Stimulated activated CD4-positive, alpha-beta T cell treated with anti-CD3 and anti-CD28 coated beads, Interleukin-15, amount 100 ng/mL, for 24 hours (primary cell): ENCODE results near the gene PLAAT4.
A peak's percentile ranks its signal among the peaks of the same experiment; 100 is the strongest.
"Not testable (repeated sequence)": the region's sequence is repeated elsewhere in the genome, so short reads cannot be mapped to it uniquely, and the experiment has no call there.

ENCODE experiments used
- DNase-seq: peaks from one replicate; pipeline ENCODE4 v3.0.0-alpha.2; 2020

The PLAAT4 gene

GRCh38 chr11:63511048-63511748, 25.4 kb upstream of the PLAAT4 start:
- DNase-seq: no peak

GRCh38 chr11:63512816-63513215, 23.8 kb upstream of the PLAAT4 start:
- no peak for DNase-seq

GRCh38 chr11:63516109-63516508, 20.5 kb upstream of the PLAAT4 start:
- DNase-seq: no peak

GRCh38 chr11:63517156-63517555, 19.5 kb upstream of the PLAAT4 start:
- DNase-seq: no peak

- no peak for DNase-seq
These were observed 18.1 kb upstream of the PLAAT4 start for GRCh38 chr11:63518548-63518947.

GRCh38 chr11:63520606-63521170, 15.9 kb upstream of the PLAAT4 start:
- no peak for DNase-seq

- DNase-seq: no peak
These were observed 14.7 kb upstream of the PLAAT4 start for GRCh38 chr11:63521896-63522295.

- DNase-seq: no peak
These were observed 13.5 kb upstream of the PLAAT4 start for GRCh38 chr11:63523151-63523550.

- DNase-seq: no peak
These were observed 8.9 kb upstream of the PLAAT4 start for GRCh38 chr11:63527667-63528066.

GRCh38 chr11:63528156-63528555, 8.5 kb upstream of the PLAAT4 start:
- DNase-seq: not testable (repeated sequence)

- not testable (repeated sequence) for DNase-seq
These were observed 7.8 kb upstream of the PLAAT4 start for GRCh38 chr11:63528729-63529278.

GRCh38 chr11:63529373-63529772, 7.2 kb upstream of the PLAAT4 start:
- not testable (repeated sequence) for DNase-seq

- DNase-seq: no peak
These were observed 6.6 kb upstream of the PLAAT4 start for GRCh38 chr11:63530021-63530420.

- peak; percentile 38 for DNase-seq
These were observed 5.4 kb upstream of the PLAAT4 start for GRCh38 chr11:63531074-63531792.

GRCh38 chr11:63532117-63532516, 4.5 kb upstream of the PLAAT4 start:
- no peak for DNase-seq

GRCh38 chr11:63532799-63533475, 3.7 kb upstream of the PLAAT4 start:
- DNase-seq: no peak

- no peak for DNase-seq
These were observed 2.5 kb upstream of the PLAAT4 start for GRCh38 chr11:63534076-63534475.

- DNase-seq: no peak
These were observed 1.6 kb upstream of the PLAAT4 start for GRCh38 chr11:63534895-63535461.

GRCh38 chr11:63535734-63536133, 874 bp upstream of the PLAAT4 start:
- peak; percentile 41 for DNase-seq

- DNase-seq: peak; percentile 38
These were observed 889 bp downstream of the PLAAT4 start for GRCh38 chr11:63537293-63538101.

GRCh38 chr11:63542506-63542905, 5.9 kb downstream of the PLAAT4 start:
- not testable (repeated sequence) for DNase-seq

GRCh38 chr11:63543711-63544110, 7.1 kb downstream of the PLAAT4 start:
- DNase-seq: no peak
